ENCODE results near the gene RAB24. TPM values are rescaled to one million over a fixed set of nuclear protein-coding genes. Genes with fewer than 3 reads are reported as not detected.

Gene RAB24
- total and polyA plus RNA-seq, 2 experiments from 2014 or later, result 27.1 to 27.7 TPM

- peaks cover 33% of the 10 kb centered on the region for H3K36me3 Mint-ChIP-seq (ENCODE audit: low read depth)
- H3F3A ChIP-seq (replicated peaks; ENCODE audit: low read depth), result no peaks in the 10 kb centered on the region; the same call in 1 of the 2 replicates
These were observed 26.4 kb upstream of the RAB24 start for GRCh38 chr5:177329883-177330282.

More at GRCh38 chr5:177329883-177330282, 26.4 kb upstream of the RAB24 start:
- H3K27ac ChIP-seq (ENCODE audit: low read depth), result no peak overlapping the region
- Mint-ChIP-seq H3K4me1 (peaks cover 12% of the 10 kb centered on the region), H3K9me3 (no peaks in the 10 kb centered on the region), H3K27me3 (ENCODE audit: insufficient read depth, low read depth, poor library complexity) (peaks cover 7% of the 10 kb centered on the region), H3K27ac (no peak overlapping the region), H3K4me3 (no peak overlapping the region)
- no peak for ATAC-seq
- DNase-seq (ENCODE audit: low spot score), result no peak
- no peaks in the 10 kb centered on the region for H3K9me2 ChIP-seq (ENCODE audit: insufficient read depth)
- H4K20me1 ChIP-seq (replicated peaks; ENCODE audit: insufficient read depth), result peaks cover 3% of the 10 kb centered on the region; the same call in 1 of the 2 replicates
- no peak overlapping the region for H3K4me2 ChIP-seq
- no peak overlapping the region for H3K4me3 ChIP-seq
- no peak overlapping the region for H2AFZ ChIP-seq
- H3K27me3 ChIP-seq (ENCODE audit: insufficient read depth), result no peaks in the 10 kb centered on the region
- 0 out of 2 replicates have a peak, but pooled peaks cover 7% of the 10 kb centered on the region for H3K79me2 ChIP-seq (replicated peaks; ENCODE audit: insufficient read depth)
- TF ChIP-seq JUNB (IDR thresholded peaks at IDR 0.05; ENCODE audit: unreplicated experiment) (no peak), REST (IDR thresholded peaks at IDR 0.05; ENCODE audit: unreplicated experiment) (no peak), EZH2 (IDR thresholded peaks at IDR 0.05; ENCODE audit: low read depth, unreplicated experiment) (no peak), CTCF (conservative IDR thresholded peaks at IDR 0.05; ENCODE audit: low read depth in 2 of 2) (no peak)
- peaks cover 9% of the 10 kb centered on the region for H3K4me1 ChIP-seq (ENCODE audit: insufficient read depth)
- H3K36me3 ChIP-seq (ENCODE audit: insufficient read depth), result peaks cover 5% of the 10 kb centered on the region; the same call in 1 of the 2 replicates

All from GM23338 (cell line).